NAMALWA (cell line): ENCODE measurements around the gene RARS2.
A peak's percentile ranks its signal among the peaks of the same experiment; 100 is the strongest.
"Not testable (repeated sequence)": the region's sequence is repeated elsewhere in the genome, so short reads cannot be mapped to it uniquely, and the experiment has no call there.

Experiments
- DNase-seq: peaks from one replicate; pipeline ENCODE4 v3.0.0-alpha.2; 2015; ENCODE audit warnings: low spot score

The RARS2 gene

DNA sequence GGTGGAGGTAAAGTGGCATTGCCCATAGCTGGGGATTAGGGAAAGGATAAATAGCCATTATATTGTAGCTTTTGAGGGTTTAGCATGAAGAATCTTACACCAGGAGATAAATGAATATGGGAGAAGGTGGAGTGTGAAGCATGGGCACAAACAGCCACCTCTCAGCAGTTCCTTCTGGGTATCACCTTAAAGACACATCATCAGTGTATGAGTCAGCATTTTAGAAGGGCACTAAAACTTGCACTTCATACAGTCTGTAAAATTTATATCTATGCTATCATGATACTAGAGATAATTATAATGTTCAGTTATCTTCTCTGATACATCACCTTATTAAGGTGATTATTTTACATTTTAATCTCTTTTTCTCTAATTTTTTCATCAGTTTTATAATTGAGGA lies 91.7 kb downstream of the RARS2 start:
- DNase-seq = no peak

DNA sequence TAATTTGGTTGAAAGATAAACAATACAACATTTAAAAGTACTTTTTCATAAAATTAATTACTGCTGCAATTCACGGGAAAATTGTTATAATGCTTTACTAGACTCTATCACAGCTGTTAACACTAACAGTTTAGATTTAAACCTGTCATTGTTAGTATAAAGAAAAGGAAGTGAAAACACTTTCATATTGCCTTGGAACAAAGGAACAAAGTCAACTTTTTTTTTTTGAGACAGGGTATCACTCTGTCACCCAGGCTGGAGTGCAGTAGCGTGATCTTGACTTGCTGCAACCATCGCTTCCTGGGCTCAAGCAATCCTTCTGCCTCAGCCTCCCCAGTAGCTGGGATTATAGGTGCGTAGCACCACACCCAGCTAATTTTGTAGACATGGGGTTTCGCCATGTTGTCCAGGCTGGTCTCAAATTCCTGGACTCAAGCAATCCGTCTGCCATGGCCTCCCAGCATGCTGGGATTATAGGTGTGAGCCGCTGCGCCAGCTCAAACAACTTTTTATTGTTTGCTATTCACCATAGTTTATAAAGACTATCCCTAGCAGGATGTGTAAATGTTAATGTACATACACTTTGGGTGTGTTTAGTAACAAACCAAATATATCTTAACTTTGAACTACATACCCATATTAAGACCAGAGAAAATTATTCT lies 94.9 kb downstream of the RARS2 start:
- peak; percentile 28 for DNase-seq

- DNase-seq = not testable (repeated sequence)
Measured at GRCh38 chr6:87489326-87489725, 100.5 kb downstream of the RARS2 start.

- no peak for DNase-seq
Measured at GRCh38 chr6:87487555-87487954, 102.2 kb downstream of the RARS2 start.

DNA sequence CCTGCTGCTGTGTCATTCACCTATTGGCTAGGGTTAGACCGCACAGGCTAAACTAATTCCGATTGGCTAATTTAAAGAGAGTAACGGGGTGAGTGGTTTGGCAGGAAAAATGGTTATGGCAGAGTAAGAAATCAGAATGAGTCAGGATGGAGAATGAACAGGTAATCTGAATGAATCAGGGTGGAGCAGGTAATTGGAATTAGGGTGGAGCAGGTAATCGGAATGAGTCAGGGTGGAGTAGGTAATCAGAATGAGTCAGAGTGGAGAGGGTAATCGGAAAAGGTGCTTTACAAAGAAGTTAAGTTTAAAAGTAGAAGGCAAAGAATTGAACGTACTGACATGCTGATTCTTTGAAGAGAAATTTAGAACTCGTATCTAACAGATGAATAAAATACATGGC lies 105.3 kb downstream of the RARS2 start:
- no peak for DNase-seq

DNA sequence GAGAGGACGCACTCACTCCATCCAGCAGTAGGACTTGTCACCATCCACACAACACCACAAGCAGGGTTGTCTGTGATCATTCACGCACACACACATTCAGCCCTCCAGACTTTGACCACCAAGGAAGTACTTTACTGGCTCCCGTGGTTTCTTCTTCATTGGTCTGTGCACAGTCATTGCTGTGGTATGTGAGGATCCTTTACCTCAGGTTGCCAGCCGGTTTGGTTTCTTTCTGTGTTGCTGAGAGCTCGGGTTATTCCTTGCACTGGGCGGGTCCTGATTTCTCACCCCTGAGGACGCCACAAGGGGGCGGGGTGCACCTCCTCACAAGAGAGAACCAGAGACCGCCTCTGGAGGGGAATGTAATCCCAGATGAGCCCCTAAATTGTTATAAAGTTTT lies 105.9 kb downstream of the RARS2 start:
- peak; percentile 47 for DNase-seq

DNA sequence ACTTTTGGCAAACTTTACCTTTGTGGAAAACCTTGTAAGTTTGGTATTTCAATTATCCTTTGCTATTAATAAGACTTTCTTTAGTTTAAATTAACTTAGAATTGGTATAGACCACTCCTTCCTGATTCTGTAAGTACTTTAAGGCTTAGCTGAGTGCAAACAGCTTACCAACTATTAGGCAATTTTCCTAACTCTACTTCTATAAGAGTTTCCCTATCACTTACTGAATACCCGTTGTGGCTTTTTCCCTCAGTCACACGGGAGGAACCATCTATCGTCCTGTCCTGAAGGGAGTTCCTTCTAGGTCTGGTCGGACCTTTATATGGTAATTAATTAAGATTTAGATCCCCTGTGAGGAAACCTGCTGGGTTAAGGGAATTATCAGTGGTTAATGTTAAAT lies 107.4 kb downstream of the RARS2 start:
- no peak for DNase-seq

DNA sequence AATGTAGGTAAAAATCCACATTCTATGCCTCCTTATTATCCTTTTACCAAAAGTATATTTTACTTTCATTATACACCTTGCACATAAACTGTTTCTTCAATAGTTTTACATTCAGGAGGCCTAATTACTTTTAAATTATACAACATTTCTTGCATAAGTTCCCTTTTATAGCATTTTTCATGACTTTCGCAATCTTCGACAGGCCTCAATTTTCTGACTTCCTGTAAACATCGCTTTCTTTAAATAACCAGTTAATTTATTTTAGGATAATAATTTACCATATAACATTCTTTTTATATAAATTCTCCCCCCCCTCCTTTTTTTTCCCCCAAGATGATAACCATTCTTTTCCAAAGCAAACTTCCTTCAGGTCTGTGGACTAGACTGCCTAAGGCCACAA lies 107.9 kb downstream of the RARS2 start:
- DNase-seq = no peak

GRCh38 chr6:87473419-87473903 lies 116.3 kb downstream of the RARS2 start:
- peak; percentile 75 for DNase-seq

- peak; percentile 85 for DNase-seq
Measured at GRCh38 chr6:87472525-87473418, 117.0 kb downstream of the RARS2 start, which contains the start of gene SLC35A1. Gene SLC35A1, plus strand, starts transcription at chr6:87472974. Its CDS starts 30 bp downstream, at chr6:87473004.

GRCh38 chr6:87465051-87465450 lies 124.7 kb downstream of the RARS2 start:
- no peak for DNase-seq
